WERI-Rb-1 (cell line): Measurements from ENCODE around the gene HBZ.

Source experiments
- DNase-seq: peaks from one replicate; pipeline ENCODE4 v3.0.0-alpha.2; 2020
- H3K27ac ChIP-seq: fragments of 250-450 bp; sonication (Bioruptor Pico); 2 replicates; pipeline ENCODE4 v1.5.1; 2020; ENCODE audit warnings: mild to moderate bottlenecking, moderate library complexity
- H3K27me3 ChIP-seq: fragments of 250-450 bp; sonication (Bioruptor Pico); 2 replicates; pipeline ENCODE4 v1.5.1; 2021; ENCODE audit warnings: mild to moderate bottlenecking, low read depth, moderate library complexity; ENCODE audit not compliant: insufficient read depth, severe bottlenecking
- H3K36me3 ChIP-seq: fragments of 250-450 bp; sonication (Bioruptor Pico); 2 replicates; pipeline ENCODE4 v1.5.1; 2020; ENCODE audit warnings: mild to moderate bottlenecking, moderate library complexity
- H3K4me3 ChIP-seq: 2 replicates; pipeline ENCODE4 v1.5.1; 2011; ENCODE audit warnings: low read depth, mild to moderate bottlenecking, control low read depth, low read length
- H3K9me3 ChIP-seq: fragments of 250-450 bp; sonication (Bioruptor Pico); 2 replicates; pipeline ENCODE4 v1.5.1; 2021; ENCODE audit warnings: mild to moderate bottlenecking, moderate library complexity; ENCODE audit not compliant: severe bottlenecking
- TF ChIP-seq, protein P1 (sequence below): IDR thresholded peaks from 2 replicates; pipeline ENCODE4 v1.5.1; 2011; ENCODE audit warnings: low read depth, mild to moderate bottlenecking, control low read depth, inconsistent platforms, low read length

HBZ gene

DNA sequence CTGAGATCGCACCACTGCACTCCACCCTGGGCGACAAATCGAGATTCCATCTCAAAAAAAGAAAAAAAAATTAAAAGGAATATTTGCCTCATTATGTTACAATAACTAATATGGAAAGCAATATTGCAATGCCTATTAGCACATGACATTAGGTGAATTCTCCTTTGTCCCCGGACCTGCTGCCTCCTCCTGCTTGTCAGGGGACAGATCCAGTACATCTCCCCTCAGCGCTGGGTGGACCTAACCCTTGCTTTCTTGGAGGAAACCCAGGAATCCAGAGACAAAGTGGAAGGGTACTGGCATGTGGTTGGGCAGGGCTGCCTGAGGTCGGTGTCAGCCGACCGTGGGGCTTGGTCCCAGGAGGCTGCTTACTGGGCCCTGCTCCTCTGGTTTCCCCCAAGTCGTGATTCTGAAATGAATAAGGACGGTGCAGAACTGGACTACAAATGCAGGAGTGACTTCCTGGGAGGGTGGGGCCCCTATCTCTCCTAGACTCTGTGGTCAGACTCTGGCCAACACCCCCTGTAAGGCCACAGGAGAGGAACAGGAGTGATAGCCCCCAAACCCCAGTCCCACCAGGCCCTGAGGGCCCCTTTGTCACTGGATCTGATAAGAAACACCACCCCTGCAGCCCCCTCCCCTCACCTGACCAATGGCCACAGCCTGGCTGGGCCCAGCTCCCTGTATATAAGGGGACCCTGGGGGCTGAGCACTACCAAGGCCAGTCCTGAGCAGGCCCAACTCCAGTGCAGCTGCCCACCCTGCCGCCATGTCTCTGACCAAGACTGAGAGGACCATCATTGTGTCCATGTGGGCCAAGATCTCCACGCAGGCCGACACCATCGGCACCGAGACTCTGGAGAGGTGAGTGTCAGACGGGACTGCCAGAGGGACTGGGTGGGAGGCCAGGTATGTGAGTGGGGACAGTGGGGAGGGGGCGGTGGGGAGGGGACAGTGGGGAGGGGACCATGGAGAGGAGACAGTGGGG is at the start of gene HBZ:
TSS of gene HBZ (plus strand) at position 504 of the 988 bp plus-strand sequence. CDS start at position 770, 266 bp downstream.
- H3K9me3 ChIP-seq, result no peaks in the 10 kb centered on the region
- H3K4me3 ChIP-seq, result no peak within 1 kb of the TSS
- TF ChIP-seq, protein P1, sequence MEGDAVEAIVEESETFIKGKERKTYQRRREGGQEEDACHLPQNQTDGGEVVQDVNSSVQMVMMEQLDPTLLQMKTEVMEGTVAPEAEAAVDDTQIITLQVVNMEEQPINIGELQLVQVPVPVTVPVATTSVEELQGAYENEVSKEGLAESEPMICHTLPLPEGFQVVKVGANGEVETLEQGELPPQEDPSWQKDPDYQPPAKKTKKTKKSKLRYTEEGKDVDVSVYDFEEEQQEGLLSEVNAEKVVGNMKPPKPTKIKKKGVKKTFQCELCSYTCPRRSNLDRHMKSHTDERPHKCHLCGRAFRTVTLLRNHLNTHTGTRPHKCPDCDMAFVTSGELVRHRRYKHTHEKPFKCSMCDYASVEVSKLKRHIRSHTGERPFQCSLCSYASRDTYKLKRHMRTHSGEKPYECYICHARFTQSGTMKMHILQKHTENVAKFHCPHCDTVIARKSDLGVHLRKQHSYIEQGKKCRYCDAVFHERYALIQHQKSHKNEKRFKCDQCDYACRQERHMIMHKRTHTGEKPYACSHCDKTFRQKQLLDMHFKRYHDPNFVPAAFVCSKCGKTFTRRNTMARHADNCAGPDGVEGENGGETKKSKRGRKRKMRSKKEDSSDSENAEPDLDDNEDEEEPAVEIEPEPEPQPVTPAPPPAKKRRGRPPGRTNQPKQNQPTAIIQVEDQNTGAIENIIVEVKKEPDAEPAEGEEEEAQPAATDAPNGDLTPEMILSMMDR, result no peak
- H3K36me3 ChIP-seq, result no peaks in the 10 kb centered on the region
- no peak within 1 kb of the TSS for H3K27ac ChIP-seq
- DNase-seq, result no peak
- no peaks in the 10 kb centered on the region for H3K27me3 ChIP-seq

DNA sequence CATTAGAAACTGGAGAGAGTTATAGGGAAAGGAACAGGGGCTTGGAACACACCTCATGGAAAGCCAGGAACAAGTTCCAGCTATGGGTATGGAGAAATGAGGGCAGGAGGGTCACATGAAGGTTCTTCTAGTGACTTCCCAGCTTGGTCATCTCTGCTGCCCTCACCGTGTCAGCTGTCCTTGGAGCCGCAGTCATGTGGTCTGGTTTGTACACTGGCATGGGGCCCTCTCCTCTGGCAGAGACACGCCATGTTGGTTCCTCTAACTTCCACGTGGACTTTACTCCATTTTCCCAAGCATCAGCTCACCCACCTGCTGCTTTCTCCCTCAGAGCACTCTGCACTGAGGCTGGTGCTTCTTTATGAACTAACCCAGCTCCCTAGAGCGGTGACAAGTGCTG is 48.1 kb upstream of the HBZ start:
- H3K27me3 ChIP-seq, result no peaks in the 10 kb centered on the region
- H3K27ac ChIP-seq, result no peak overlapping the region
- DNase-seq, result no peak
- TF ChIP-seq, protein P1, result no peak
- peaks cover 9% of the 10 kb centered on the region for H3K36me3 ChIP-seq
- no peaks in the 10 kb centered on the region for H3K9me3 ChIP-seq
- H3K4me3 ChIP-seq, result no peak overlapping the region

DNA sequence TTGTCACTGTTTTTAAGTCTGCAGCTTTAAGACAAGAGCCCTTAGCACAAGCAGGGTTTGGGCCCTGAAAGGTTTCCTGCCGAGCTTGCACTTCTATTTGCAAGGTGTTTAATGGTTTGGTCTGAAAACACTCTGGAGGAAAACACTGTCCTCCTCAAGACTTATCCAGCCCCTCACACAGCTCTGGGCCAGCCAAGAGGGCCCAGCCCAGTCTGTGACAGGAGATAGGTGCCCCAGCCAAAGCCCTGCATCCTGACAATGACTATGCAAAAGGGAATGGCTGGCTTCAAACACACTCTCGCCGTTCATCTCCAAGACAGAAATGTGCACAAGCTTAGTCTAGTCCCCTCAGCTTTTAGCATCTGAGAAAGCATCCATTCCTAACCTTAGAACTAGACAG is 47.5 kb upstream of the HBZ start:
- no peak for DNase-seq
- Histone ChIP-seq H3K36me3 (peaks cover 15% of the 10 kb centered on the region), H3K27ac (no peak overlapping the region), H3K4me3 (no peak overlapping the region), H3K9me3 (no peaks in the 10 kb centered on the region), H3K27me3 (no peaks in the 10 kb centered on the region)
- TF ChIP-seq, protein P1, result no peak

DNA sequence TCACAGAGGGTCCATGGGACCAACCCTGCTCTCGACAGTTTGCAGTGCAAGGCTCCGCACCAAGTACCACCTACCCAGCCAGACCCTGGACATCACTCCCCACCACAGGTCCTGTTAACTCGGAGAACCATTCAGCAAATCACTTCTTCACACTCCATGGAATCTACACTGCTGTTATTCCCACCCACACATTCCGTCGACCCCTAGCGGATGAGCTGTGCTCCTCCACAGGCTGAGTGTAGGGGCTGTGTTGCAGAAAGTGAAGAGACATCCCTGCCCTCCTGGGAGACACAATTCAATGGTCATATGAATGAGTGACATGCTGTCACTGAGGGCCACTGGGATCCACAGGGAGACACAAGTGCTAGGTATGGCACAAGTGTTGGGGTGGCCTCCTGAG is 46.9 kb upstream of the HBZ start:
- no peak overlapping the region for H3K4me3 ChIP-seq
- no peak overlapping the region for H3K27ac ChIP-seq
- H3K36me3 ChIP-seq, result peaks cover 18% of the 10 kb centered on the region
- no peak for DNase-seq
- H3K9me3 ChIP-seq, result no peaks in the 10 kb centered on the region
- TF ChIP-seq, protein P1, result no peak
- H3K27me3 ChIP-seq, result no peaks in the 10 kb centered on the region

DNA sequence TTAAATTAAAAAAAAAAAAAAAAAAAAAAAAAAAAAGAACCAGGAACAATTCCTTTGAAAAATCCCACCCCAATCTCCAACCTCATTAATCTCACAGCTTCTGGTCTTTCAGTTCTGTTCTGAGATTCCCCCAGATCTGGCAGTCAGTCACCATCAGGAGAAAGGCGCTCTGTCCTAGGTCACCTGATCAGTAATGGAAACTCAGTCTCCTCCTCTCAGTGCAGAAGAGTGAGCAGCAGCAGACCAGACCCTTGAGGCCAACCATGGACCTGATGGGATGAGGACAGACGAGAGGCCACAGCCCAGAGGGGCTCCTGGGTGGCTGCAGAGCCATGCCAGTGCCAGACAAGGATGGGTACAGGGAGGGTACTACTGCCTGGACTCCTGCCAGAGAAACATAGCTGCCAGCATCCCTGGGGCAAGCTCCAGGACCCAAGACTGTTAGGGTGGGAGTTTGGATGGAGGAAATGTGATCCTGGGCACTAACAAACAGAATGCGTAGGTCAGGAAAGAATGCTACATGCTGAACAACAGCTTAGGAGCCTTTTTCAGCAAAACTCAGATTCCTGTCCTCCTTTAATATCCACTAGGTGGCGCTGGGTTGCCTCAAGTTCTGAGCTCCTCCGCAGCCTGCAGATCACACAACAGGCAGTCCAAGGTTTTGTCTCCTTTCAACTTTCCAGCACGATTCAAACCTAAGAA is 45.7 kb upstream of the HBZ start:
- no peak overlapping the region for H3K4me3 ChIP-seq
- no peaks in the 10 kb centered on the region for H3K27me3 ChIP-seq
- peak; percentile 55 for DNase-seq
- TF ChIP-seq, protein P1, result peak; percentile 80
- peaks cover 23% of the 10 kb centered on the region for H3K36me3 ChIP-seq
- H3K9me3 ChIP-seq, result no peaks in the 10 kb centered on the region
- H3K27ac ChIP-seq, result no peak overlapping the region
